Spinal cord (tissue), 4 donors: Measurements from ENCODE around the gene VAMP5. TPM values are rescaled to one million over a fixed set of nuclear protein-coding genes. Genes with fewer than 3 reads are reported as not detected.

Source experiments
- polyA plus RNA-seq, 2 donors: library from polyadenylated mRNA; unstranded; fragments of 120-200 nt; gene quantifications; one replicate each; pipeline ENCODE4 v1.2.1, GENCODE V29; 2013; ENCODE audit not compliant: insufficient read length in 2 of 2
- small RNA-seq: library from RNA; depleted of rRNA; stranded (forward); fragments of <200 nt; gene quantifications from one replicate; pipeline ENCODE3, GENCODE V24; 2014; ENCODE audit warnings: low replicate concordance
- total RNA-seq, 2 donors: library from RNA; depleted of rRNA in 1 of 2; stranded (reverse); fragments of 120-200 nt in 1 of 2; fragments of >200 nt in 1 of 2; gene quantifications; one replicate each; pipeline versions ENCODE4 v1.2.3 to v1.2.4, GENCODE V29; 2013 to 2014

VAMP5 gene
- total and polyA plus RNA-seq, 4 donors, result 13.7 to 45.4 (median 35.3) TPM

Small RNAs within 50 kb of the gene (small RNA-seq; reads per million reads assigned to genes)
- not detected for gene RN7SL126P

Other genes with a start within 250 kb of the VAMP5 start
- gene RETSAT, start 229.9 kb upstream of the VAMP5 start, total RNA-seq, result 10 to 100 TPM; 30.6 to 32.8 TPM
- gene RETSAT, start 229.9 kb upstream of the VAMP5 start, polyA plus RNA-seq, result 10 to 100 TPM; 30.9 to 36.4 TPM
- 10 to 100 TPM; 17.4 to 23.9 TPM for gene ELMOD3, start 229.7 kb upstream of the VAMP5 start, total RNA-seq
- 10 to 100 TPM; 25.2 to 35.7 TPM for gene ELMOD3, start 229.7 kb upstream of the VAMP5 start, polyA plus RNA-seq
- 10 to 100 TPM; 25.7 to 41.3 TPM for gene CAPG, start 174.1 kb upstream of the VAMP5 start, total RNA-seq
- 10 to 100 TPM; 20.2 to 27.7 TPM for gene CAPG, start 174.1 kb upstream of the VAMP5 start, polyA plus RNA-seq
- 1 to 10 TPM in 1 of 2 donors, not detected in 1; 1.2 TPM for gene SH2D6, start 165.7 kb upstream of the VAMP5 start, total RNA-seq
- gene SH2D6, start 165.7 kb upstream of the VAMP5 start, polyA plus RNA-seq, result 1 to 10 TPM; 1.0 to 2.1 TPM
- gene MAT2A, start 45.3 kb upstream of the VAMP5 start, total RNA-seq, result 100 to 1,000 TPM; 112 to 119 TPM
- gene MAT2A, start 45.3 kb upstream of the VAMP5 start, polyA plus RNA-seq, result 100 to 1,000 TPM; 327 to 337 TPM
- 10 to 100 TPM; 30.8 to 53.3 TPM for gene GGCX, start 22.9 kb upstream of the VAMP5 start, total RNA-seq
- 10 to 100 TPM; 31.0 to 44.7 TPM for gene GGCX, start 22.9 kb upstream of the VAMP5 start, polyA plus RNA-seq
- 10 to 100 TPM; 10.3 to 32.3 TPM for gene VAMP8, start 6.8 kb upstream of the VAMP5 start, total RNA-seq
- gene VAMP8, start 6.8 kb upstream of the VAMP5 start, polyA plus RNA-seq, result 10 to 100 TPM; 11.5 to 13.9 TPM
- 100 to 1,000 TPM in 1 of 2 donors, 10 to 100 TPM in 1; 69.3 to 213 TPM for gene RNF181, start 11.3 kb downstream of the VAMP5 start, total RNA-seq
- gene RNF181, start 11.3 kb downstream of the VAMP5 start, polyA plus RNA-seq, result 100 to 1,000 TPM; 105 to 111 TPM
- 10 to 100 TPM in 1 of 2 donors, 1 to 10 TPM in 1; 5.4 to 22.2 TPM for gene TMEM150A, start 18.3 kb downstream of the VAMP5 start, total RNA-seq
- 10 to 100 TPM; 12.6 to 18.5 TPM for gene TMEM150A, start 18.3 kb downstream of the VAMP5 start, polyA plus RNA-seq
- gene C2orf68, start 27.6 kb downstream of the VAMP5 start, total RNA-seq, result 10 to 100 TPM; 31.6 to 40.4 TPM
- gene C2orf68, start 27.6 kb downstream of the VAMP5 start, polyA plus RNA-seq, result 10 to 100 TPM; 41.7 to 53.0 TPM
- gene USP39, start 31.8 kb downstream of the VAMP5 start, total RNA-seq, result 10 to 100 TPM; 33.7 to 48.5 TPM
- gene USP39, start 31.8 kb downstream of the VAMP5 start, polyA plus RNA-seq, result 10 to 100 TPM; 54.1 to 59.6 TPM
- not detected for gene SFTPB, start 83.8 kb downstream of the VAMP5 start, total RNA-seq
- gene SFTPB, start 83.8 kb downstream of the VAMP5 start, polyA plus RNA-seq, result under 1 TPM in 1 of 2 donors, not detected in 1; 0.12 TPM
- under 1 TPM; 0.40 to 0.55 TPM for gene GNLY, start 109.9 kb downstream of the VAMP5 start, total RNA-seq
- under 1 TPM in 1 of 2 donors, not detected in 1; 0.80 TPM for gene GNLY, start 109.9 kb downstream of the VAMP5 start, polyA plus RNA-seq
- 10 to 100 TPM in 1 of 2 donors, 1 to 10 TPM in 1; 5.8 to 25.8 TPM for gene ATOH8, start 169.6 kb downstream of the VAMP5 start, total RNA-seq
- 10 to 100 TPM; 13.5 to 16.8 TPM for gene ATOH8, start 169.6 kb downstream of the VAMP5 start, polyA plus RNA-seq